Activated T-cell treated with anti-CD3 and anti-CD28 coated beads for 24 hours (primary cell): Measurements from ENCODE around the gene CHD6.

ENCODE experiments used
- DNase-seq: peaks from one replicate; pipeline ENCODE4 v3.0.0-alpha.2; 2020; ENCODE audit warnings: low read depth

CHD6 gene

DNA sequence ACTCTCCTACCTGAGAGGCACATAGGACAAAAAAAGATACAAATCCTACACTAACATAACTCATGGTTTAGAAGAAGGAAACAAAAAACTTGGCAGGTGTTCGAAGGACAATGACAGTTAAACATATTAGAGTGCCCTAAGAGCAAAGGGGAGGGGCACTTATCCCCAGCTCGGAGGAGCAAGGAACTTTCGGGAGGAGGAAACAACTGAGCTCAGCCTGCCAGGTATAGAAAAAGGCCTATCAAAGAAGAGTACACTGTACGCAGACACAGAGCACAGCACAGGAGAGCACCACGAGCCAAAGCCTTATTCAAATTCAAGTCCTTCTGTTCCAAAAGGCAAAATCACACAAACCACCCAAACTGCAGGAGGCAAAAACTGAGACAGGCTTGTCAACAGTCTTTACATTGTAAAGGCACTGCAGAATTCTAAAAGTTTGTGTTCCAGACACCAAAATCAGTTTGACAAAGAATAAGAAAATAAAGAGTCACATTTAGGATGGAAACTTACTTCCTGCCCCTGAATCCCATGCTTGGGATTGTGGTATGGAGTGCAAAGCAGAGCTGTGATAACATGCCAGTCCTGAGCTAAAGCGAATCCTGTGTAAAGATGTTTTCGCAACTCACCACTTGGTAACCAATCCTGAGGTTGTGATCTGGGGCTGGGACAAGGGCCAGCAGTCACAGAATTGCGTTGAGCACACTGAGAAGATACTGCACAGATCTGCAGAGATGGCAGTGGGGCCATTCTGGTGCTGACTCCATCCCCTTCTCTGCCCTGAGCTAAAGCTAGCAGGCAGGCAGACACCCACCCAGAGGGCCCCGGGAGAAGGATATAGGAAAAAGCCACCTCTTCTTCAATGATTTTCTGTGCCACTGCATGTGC is 108.6 kb downstream of the CHD6 start:
- no peak for DNase-seq

GRCh38 chr20:41508335-41508734 is 109.8 kb downstream of the CHD6 start:
- no peak for DNase-seq

GRCh38 chr20:41507851-41508250 is 110.3 kb downstream of the CHD6 start:
- DNase-seq: no peak

DNA sequence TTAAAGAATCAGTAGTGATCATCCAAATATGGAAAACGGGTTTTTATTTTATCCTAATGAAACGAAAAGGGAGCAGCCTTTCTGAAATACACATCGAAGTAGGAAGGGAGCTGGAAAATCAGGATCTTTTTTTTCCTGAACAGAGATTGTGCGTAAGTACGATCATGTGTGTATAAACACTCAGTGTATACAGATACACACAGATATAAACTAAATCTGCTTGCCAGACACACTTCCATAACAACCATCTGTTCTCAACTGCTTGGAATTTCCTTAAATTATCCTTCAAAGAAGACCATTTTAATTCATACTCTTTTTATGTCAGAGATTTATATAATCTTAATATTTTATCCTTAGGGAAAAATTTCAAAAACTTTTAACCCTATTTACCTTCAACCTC is 110.7 kb downstream of the CHD6 start:
- DNase-seq: no peak

GRCh38 chr20:41506192-41506915 is 111.8 kb downstream of the CHD6 start:
- no peak for DNase-seq

- no peak for DNase-seq
Observed at GRCh38 chr20:41505184-41505583, 113.0 kb downstream of the CHD6 start.

- DNase-seq: no peak
Observed at GRCh38 chr20:41501376-41501775, 116.8 kb downstream of the CHD6 start.

DNA sequence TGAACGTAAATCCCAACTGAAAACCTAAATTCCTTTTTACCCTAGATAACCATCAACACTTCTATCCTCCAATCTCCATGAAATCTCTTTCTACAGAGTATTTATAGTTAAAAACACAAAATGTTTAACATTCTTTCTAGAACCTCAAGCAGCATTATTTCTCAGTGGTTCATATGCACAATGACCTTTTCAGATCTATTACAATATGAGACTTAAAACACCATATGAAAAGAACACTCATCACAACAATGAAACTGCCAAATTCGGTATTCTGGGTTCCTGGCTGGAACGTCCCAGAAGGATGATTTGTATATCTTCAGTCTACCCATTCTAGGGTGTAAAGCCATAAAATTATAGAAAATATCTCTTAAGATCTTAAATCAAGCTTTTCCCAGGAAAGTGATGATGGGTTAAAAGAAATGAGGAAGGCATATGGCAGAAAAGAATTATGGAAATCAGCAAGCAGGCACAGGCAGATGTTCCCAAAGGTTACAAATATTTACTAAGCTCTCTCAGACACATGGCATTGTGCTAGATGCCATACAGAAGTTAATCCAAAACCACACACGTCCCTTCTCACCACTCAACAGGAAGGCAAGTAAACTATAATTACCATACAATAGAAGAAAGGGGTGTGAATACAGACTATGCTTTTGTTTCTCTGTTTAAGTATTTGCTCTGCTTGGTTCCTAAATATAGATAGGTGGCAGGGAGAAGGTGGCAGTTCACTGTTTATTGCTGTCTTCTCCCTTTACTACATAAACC is 118.0 kb downstream of the CHD6 start:
- no peak for DNase-seq

DNA sequence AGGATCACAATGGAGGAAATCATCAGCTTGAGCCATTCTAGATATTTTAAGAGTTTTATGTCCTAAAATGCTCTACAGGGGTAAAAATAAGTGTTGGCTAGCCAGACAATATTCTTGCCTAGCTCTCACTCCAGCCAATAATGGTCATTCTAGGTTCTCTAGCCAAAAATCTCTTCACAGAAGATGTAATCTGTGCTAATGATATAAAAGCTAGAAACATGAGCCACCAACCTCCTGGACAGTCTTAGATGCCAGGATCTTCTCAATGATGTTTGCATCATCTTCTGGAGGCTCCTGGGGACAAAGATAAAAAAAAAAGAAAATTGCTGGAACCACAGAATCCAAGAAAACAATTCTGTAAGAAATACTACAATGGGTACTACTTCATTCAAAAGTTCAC is 119.1 kb downstream of the CHD6 start:
- DNase-seq: no peak

DNA sequence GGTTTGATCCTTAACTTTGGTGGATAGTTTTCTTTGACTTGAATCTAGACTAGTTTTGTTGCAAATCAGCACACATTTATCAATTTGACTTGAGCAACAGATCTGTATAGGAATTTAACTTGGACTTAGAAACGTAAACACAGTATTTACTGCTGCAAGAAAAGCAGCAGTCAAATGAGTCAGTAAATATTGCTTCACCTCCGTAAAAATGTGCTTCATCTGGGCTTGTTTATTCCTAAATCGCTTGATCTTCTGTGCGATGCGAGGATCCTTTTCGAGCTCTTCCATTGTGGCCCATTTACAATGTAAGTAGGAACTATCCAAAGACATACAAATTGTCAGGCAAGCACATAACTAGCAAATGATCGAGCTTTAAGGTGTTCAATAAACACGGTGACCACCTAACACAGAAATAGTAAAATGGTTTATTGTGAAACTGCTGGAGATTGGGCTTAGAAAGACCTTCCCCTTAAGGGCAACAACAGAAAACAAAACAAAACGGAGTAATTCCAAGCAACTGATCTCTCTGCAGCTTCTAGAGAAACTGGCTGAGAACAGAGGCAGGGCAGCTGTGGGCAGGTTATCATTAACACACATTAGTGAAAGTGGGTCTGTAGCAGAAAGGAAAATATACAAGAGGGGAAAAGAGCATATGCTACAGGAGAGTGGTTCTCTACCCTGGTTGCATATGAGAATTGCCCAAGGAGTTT is 120.8 kb downstream of the CHD6 start:
- DNase-seq: no peak

DNA sequence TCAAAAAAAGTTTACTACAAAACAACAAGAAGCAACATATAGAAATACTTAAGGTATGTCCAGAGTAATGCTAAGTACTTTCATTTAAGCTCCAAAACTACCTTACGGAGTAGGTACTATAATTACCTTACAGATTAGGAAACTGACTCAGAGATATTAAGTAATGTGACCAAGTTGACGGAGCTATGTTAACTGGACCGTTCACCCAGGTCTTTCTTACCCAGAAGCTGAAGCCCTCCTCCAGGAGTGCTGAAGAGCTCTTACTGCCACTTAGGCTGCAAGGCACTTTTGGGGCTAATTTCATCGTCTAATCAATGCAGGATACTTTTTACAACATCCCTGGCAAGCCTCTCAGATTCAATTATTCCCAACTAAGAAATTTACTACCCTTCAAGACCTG is 123.7 kb downstream of the CHD6 start:
- no peak for DNase-seq

- DNase-seq: no peak
Observed at GRCh38 chr20:41483553-41483930, 134.6 kb downstream of the CHD6 start.

- DNase-seq: no peak
Observed at GRCh38 chr20:41482647-41483552, 135.3 kb downstream of the CHD6 start.

DNA sequence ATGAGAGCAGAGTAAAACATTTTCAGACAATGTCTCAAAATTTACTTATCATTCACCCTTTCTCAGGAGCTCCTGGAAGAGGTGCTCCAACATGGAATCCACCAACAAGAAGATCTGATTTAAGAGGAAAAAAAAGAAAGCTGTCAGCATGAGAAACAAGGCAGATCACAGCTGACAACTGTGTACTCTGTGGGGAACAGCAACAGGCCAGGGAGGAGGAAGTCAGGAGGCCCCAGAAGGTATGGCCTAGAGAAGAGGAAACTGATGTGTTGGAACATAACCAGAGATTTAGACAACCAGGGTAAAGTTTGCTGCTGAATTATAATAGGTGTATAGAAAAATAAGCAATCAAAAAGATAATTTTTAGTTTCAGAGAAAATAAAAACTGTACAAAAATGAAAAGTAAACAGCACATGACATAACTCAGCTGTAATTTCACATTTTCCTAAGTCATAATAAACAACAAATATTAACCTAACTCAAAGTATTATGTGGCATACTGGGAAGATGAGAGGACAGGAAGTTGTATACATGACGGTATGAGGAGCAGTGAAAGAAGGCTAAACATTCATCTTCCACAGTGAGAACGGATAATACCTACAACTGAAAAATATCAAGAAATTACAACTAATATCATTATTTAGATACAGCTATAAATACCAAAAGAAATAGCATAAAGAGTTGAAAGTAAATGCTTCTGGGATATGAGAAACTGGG is 138.0 kb downstream of the CHD6 start:
- DNase-seq: no peak

DNA sequence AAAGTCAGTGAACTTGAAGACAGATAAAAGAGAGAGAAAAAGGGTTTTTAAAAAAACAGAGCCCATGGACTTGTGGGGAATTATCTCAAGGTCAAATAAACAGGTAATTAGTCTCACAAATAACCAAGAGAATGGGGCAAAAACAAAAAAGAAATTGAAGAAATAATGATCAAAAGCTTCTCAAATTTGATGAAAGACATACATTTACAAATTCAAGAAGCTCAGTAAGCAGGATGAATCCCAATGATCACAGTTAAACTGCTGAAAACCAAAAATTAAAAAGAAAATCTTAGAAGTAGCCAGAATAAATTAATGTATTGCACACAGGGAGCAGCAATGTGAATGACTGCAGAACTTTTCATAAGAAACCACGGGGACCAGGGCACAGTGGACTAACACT is 139.1 kb downstream of the CHD6 start:
- DNase-seq: no peak

DNA sequence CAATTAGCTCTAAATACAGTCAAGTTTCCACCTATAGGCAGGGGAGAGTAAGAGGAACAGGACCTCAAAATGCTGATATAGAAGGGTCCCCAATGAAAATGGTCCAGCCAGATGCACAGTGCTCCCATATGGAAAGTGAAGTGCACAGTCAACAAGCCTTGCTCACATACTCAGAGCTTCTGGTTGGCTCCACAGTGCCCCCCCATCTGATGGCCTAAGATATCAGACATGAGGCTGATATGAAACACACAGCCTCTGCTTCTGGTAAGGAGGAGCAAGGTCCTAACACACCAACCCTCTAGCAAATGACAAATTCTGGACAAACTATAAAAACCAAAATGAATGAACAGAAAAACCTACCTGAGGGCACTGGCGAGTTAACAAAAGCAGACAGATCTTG is 140.2 kb downstream of the CHD6 start:
- no peak for DNase-seq

- no peak for DNase-seq
Observed at GRCh38 chr20:41476446-41476845, 141.7 kb downstream of the CHD6 start.

- no peak for DNase-seq
Observed at GRCh38 chr20:41476013-41476441, 142.2 kb downstream of the CHD6 start.

DNA sequence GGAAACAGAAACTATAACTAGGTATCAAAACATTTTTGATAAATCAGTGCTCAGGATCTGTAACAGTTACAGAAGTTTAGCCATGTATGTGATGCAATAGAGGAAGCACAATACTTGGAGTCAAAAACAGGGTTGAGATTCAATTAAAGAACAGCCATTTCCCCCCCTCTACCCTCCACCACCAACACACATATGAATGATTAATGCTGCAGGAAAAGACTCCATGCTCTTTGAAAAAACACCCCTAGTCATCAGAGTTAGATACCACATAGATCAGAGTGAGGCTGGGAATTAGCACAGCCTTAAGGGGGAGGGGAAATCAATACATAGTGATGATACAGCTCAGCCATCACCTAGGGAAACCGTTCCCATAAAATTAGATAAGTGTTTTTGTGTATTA is 142.7 kb downstream of the CHD6 start:
- DNase-seq: no peak

- DNase-seq: no peak
Observed at GRCh38 chr20:41470362-41471095, 147.6 kb downstream of the CHD6 start.
